ENCODE measurements around the gene LMX1A. TPM values are rescaled to one million over a fixed set of nuclear protein-coding genes. Genes with fewer than 3 reads are reported as not detected.

LMX1A gene
- total RNA-seq (not detected), polyA plus RNA-seq (ENCODE audit: insufficient read length in 6 of 6) (not detected)
- long read RNA-seq, donor 1, result 0 reads
- long read RNA-seq, donor 2, result 0 reads
- long read RNA-seq, donor 3, result 0 reads
- long read RNA-seq, donor 4, result 0 reads
- long read RNA-seq, donor 5, result 0 reads
- long read RNA-seq, donor 6, result 0 reads
- long read RNA-seq, donor 7, result 0 reads
- long read RNA-seq, donor 8, result 0 reads
- long read RNA-seq, donor 9, result 0 reads
- long read RNA-seq, donor 10, result 0 reads
- long read RNA-seq, donor 11, result 0 reads
- long read RNA-seq, donor 12, result 0 reads

DNA sequence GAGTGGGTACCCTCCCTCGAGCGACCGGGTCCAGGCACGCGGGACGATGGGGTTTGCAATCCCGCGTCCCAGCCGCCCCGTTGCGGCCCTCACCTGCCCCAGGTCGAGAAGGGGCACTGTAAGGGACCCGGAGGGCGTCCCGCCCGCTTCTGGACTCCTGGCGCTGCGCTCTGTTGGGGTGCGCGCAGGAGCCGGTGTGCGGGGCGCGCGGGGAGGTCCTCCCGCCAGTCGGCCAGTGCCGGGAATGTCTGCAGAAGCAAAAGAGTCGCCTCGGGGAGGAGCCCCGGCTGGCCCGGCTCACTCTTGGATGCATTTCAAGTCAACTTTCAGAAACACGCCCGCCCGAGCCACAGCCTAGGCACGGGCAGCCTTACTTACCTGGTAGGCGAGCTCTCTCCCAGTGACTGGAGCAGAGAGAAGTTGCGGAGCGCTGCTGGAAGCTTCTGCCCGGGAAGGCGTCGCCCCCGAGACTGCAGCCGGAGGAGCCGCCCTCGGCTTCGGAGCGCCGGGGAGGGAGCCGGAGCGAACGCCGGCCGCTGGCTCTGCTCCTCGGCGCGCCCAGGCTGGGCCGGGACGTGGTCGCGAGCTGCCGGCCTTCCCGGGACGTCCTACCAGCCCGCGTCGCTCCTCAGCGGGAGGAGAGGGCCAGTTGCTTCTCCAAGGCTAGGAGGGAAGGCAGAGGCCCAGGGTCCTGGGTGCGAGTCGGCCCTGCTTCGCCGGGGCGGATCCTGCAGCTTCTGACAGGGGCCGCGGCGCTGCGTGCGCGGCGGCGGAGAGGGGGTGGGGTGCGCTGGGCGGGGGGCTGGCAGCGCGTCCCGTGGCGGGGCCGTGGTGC, at the start of gene LMX1A:
LMX1A (minus strand) TSS at position 739 of the 835 bp plus-strand sequence. CDS start 1,156 bp downstream, outside the sequence.
- intact Hi-C loops (cut with DNase I), result no loop called here
- Histone ChIP-seq H3K4me1 (peaks cover 0 to 23% of the 10 kb centered on the region in 2 donors), H3K27ac (no peak within 1 kb of the TSS), H3K36me3 (no peaks in the 10 kb centered on the region), H3K4me3 (peak within 1 kb of the TSS; percentile 19), H3K27me3 (peaks cover 73 to 99% of the 10 kb centered on the region in 2 donors), H3K9me3 (no peaks in the 10 kb centered on the region)
- DNase-seq (peak in 1 of 4 donors; percentile 68), ATAC-seq (peak; percentile 55)
- TF ChIP-seq, protein P1, sequence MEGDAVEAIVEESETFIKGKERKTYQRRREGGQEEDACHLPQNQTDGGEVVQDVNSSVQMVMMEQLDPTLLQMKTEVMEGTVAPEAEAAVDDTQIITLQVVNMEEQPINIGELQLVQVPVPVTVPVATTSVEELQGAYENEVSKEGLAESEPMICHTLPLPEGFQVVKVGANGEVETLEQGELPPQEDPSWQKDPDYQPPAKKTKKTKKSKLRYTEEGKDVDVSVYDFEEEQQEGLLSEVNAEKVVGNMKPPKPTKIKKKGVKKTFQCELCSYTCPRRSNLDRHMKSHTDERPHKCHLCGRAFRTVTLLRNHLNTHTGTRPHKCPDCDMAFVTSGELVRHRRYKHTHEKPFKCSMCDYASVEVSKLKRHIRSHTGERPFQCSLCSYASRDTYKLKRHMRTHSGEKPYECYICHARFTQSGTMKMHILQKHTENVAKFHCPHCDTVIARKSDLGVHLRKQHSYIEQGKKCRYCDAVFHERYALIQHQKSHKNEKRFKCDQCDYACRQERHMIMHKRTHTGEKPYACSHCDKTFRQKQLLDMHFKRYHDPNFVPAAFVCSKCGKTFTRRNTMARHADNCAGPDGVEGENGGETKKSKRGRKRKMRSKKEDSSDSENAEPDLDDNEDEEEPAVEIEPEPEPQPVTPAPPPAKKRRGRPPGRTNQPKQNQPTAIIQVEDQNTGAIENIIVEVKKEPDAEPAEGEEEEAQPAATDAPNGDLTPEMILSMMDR (IDR thresholded peaks at IDR 0.05), result no peak

DNA sequence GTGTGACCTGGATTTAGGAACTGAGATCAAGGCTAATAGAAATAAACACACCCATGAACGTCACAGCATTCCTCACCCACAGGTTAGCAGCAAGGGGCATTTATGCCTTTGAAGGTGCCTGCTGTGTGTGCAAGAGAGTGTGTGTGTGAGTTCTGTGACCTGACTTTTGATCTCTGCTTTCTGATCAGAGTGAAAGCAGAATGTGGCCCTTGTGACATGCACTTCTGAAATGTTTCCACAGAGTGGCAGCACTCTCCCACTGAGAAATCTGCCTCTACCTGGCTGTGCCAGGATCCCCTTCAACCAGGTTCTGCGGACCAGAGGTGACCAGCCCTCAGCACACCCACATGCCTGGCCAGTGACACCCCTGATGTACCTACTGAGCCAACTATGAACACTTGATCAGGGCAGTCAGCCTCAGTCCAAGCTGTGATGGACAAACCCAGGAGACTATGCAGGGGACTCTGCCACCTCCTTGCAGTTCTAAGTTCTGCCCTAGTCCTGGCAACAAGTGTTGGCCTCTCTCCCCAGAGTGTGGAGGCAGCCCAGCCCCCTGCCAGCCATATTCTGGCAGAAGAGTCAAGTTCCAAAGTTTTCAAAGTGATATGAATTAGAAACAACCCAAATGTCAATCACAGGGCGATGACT, 47.4 kb upstream of the LMX1A start:
- no peaks in the 10 kb centered on the region for H3K36me3 ChIP-seq
- ATAC-seq (peak; percentile 90), DNase-seq (peak in 1 of 4 donors; percentile 30)
- H3K4me1 ChIP-seq, result no peaks in the 10 kb centered on the region
- intact Hi-C loops (cut with DNase I), result loop anchor here in 1 of 2 donors (10.0 kb wide), 1 partner anchor 191 kb away; no protein-coding TSS in a partner anchor
- no peaks in the 10 kb centered on the region for H3K9me3 ChIP-seq
- H3K27ac ChIP-seq, result no peak overlapping the region
- TF ChIP-seq, protein P1 (IDR thresholded peaks at IDR 0.05), result peak; percentile 28 to 43
- peaks cover 0 to 23% of the 10 kb centered on the region in 2 donors for H3K27me3 ChIP-seq
- no peak overlapping the region for H3K4me3 ChIP-seq

DNA sequence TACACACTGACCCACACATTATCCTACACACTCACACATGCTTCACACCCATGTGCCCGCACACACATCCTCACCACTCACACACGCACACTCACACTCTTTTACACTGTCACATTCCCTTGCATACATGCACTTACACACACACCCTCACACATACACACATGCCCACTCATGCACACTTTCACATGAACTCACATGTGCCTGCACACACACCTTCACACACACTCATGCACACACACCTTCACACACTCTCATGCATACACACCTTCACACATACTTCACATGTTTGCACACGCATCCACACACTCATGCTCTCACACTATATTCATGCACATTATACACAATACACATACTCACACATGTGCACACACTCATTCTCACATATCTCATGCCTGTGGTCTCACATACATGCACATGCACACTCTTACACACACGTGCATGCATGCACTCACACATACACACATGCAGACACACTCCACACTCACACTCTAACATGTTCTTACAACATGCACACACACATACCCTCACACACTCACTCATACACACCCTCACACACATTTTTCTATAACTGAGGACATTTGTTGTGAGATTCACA, 46.1 kb upstream of the LMX1A start:
- Histone ChIP-seq H3K4me3 (no peak overlapping the region), H3K9me3 (no peaks in the 10 kb centered on the region), H3K36me3 (no peaks in the 10 kb centered on the region), H3K4me1 (no peaks in the 10 kb centered on the region), H3K27ac (no peak overlapping the region), H3K27me3 (peaks cover 0 to 37% of the 10 kb centered on the region in 2 donors)
- DNase-seq, result no peak
- intact Hi-C loops (cut with DNase I), result loop anchor here in 1 of 2 donors (10.0 kb wide), 1 partner anchor 192 kb away; no protein-coding TSS in a partner anchor
- TF ChIP-seq, protein P1 (IDR thresholded peaks at IDR 0.05), result no peak
- ATAC-seq, result no peak

DNA sequence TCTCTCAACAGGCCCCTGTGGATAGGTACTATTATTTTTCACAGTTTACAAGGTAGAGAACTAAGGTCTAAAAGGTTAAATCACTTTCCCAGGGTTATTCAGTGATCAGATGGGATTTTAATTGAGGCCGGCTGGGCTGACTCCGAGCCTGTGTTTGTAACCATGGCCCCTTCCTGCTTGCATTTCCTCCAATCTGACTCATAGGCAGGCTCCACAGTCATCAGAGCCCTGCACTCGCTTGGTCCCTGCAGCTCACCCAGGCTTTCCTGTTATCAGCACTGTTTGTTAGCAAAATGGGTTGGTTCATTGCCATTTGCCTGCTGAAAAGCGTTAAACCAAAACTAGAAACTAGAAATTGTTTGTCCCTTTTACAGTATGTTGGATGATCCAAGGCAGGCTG, 41.4 kb upstream of the LMX1A start:
- TF ChIP-seq, protein P1 (IDR thresholded peaks at IDR 0.05), result no peak
- ATAC-seq, result peak; percentile 76
- Histone ChIP-seq H3K27me3 (peaks cover 0 to 82% of the 10 kb centered on the region in 2 donors), H3K4me3 (no peak overlapping the region), H3K4me1 (peaks cover 0 to 6% of the 10 kb centered on the region in 2 donors), H3K27ac (peak overlapping the region in 1 of 2 donors; percentile 43), H3K9me3 (no peaks in the 10 kb centered on the region), H3K36me3 (no peaks in the 10 kb centered on the region)
- peak in 1 of 4 donors; percentile 56 for DNase-seq
- intact Hi-C loops (cut with DNase I), result no loop called here

Measured in left lung (tissue), 14 donors.